NCI-H128 (cell line): ENCODE data around the gene ATP1B3.
"Not testable (repeated sequence)": the region's sequence is repeated elsewhere in the genome, so short reads cannot be mapped to it uniquely, and the experiment has no call there.

ENCODE experiments used
- DNase-seq: peaks from one replicate; lab custom pipeline; 2025; ENCODE audit not compliant: unreplicated experiment; lab: John Stamatoyannopoulos, UW

The ATP1B3 gene

GRCh38 chr3:141876381-141876890 lies at the start of gene ATP1B3:
Gene ATP1B3 (plus strand): TSS chr3:141876643. CDS start chr3:141876802, 159 bp downstream.
- peak; percentile 49 for DNase-seq

DNA sequence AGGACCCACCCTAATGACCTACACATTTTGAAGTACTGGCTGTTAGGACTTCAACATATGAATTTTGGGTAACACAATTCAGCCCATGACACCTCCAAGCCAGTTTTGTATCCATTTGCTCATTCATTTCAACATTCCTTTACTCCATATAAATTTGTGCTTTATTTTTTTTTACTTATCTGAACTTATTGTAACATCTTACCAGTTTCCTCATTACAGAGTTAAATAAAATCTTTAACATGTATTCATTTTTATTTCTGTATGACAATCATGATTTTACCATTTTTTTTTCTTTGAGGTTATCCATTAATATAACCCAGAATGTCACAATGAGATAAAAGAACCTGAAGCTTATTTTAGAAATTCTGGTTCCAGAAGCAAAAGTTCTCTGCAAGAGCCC lies 48.0 kb upstream of the ATP1B3 start:
- DNase-seq = no peak

- DNase-seq = peak; percentile 25
Observed at GRCh38 chr3:141828890-141829289, 47.6 kb upstream of the ATP1B3 start.

GRCh38 chr3:141830508-141830907 lies 45.9 kb upstream of the ATP1B3 start:
- no peak for DNase-seq

GRCh38 chr3:141834292-141834691 lies 42.2 kb upstream of the ATP1B3 start:
- no peak for DNase-seq

DNA sequence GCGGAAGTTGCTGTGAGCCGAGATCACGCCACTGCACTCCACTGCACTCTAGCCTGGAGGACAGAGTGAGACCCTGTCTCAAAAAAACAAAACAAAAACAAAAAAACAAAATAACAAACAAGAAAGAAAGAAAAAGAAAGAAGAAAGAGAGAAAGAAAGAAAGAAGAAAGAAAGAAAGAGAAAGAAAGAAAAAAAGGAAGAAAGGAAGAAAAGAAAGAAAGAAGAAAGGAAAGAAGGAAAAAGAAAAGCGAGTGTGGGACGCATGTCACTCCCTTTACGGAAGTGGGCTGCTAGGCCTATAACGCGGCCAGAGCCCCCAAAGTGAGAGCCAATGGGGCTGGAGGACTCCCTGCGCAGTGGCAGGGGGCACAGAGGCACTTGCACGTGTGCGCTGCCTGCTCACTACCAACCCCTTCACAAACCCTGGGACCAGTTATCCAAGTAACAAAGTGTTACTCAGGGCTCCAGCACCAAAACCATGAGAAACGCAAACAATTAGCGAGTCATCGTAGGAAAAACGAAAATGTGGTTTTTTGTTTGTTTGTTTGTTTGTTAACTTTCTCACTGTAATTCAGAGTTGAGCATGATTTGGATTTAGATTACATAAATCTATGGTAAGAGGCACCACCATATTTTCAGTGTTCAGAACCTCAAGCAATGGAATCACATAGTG lies 40.8 kb upstream of the ATP1B3 start:
- no peak for DNase-seq

DNA sequence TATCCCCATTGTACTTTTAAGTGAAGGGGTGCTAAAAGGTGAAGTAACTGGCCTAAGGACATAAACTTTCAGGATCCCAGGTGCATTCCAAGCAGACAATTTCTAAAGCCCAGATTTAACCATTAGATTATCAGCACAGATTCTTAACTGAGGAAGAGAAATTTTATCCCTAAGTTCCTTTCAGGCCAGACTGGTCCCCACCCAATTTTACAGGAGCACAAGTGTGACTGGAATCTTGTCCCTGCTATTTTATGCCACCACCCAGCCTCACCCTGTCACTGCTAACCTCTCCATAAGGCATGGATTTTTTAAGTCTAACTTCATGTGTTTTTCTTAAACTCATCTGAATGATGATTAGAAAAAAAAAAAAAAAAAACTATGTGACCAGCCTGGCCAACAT lies 37.1 kb upstream of the ATP1B3 start:
- DNase-seq = no peak

- no peak for DNase-seq
Observed at GRCh38 chr3:141840737-141841544, 35.5 kb upstream of the ATP1B3 start.

DNA sequence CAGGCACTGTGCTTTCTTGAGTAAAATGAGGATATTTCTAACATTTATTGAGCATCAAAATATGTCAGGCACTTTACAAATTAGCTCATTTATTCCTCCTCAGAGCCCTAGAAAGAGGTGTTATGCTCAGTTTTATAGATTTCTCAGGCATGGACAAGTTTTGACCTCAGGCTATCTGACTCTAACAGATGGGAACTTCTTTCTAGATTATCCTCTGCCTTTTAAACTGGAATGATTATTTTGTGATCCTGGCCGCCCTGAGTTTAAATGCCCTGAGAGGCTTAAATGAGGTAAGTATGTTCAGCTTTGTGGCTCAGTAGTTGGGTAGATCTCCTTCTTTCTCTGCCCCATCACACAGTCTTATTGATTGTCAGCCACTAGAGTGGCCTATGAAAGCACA lies 32.3 kb upstream of the ATP1B3 start:
- DNase-seq = no peak

- no peak for DNase-seq
Observed at GRCh38 chr3:141844812-141845211, 31.6 kb upstream of the ATP1B3 start.

DNA sequence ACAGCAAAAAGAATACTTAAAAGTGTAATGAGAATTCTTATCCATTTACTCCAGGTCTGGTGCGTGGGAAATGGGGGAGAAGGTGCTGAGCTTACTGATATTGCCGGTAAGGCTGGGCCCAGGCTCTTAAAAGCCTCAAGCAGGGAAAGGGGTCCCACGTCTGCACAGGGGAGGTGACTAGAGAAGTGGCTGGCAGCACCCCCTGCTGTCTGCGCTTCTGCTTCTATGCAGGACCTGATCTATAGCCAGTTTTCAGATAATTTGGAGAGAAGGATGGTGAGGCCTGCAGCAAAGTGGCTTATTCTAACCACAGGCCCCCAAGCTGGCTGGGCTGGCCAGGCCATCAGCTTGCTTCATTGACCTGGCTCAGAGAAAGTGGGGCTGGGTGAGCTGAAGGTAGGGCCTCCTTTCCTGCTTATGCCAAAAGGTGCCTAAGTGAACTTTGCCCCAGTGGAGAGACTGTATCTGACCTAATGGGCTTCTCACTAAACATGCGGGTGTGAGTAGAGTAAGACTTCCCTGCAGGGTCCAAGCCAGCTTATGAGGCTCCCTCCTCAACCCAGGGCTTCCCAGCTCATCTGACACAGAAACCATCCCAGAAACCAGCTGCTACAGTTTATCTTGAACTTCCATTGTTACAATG lies 30.9 kb upstream of the ATP1B3 start:
- no peak for DNase-seq

DNA sequence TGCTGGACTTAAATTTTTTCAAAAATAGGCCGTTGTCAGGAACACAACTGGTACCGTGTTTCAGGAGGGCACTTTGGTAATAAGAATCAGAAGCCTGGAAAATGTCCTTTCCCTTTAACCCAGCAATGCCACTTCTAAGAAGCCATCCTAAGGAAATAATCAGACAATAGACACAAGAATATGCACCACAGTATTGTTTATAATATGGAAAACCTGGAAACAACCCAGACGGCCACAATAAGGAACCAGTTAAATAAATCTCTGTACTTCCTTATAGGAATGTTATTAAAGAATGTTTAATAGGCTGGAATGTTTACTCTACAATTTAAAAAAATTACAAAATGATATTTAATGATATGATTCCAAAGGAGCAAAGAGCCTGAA lies 30.4 kb upstream of the ATP1B3 start:
- DNase-seq = no peak

- DNase-seq = not testable (repeated sequence)
Observed at GRCh38 chr3:141848159-141848748, 28.2 kb upstream of the ATP1B3 start.

- DNase-seq = no peak
Observed at GRCh38 chr3:141849056-141849815, 27.2 kb upstream of the ATP1B3 start.

- no peak for DNase-seq
Observed at GRCh38 chr3:141851411-141851810, 25.0 kb upstream of the ATP1B3 start.

- no peak for DNase-seq
Observed at GRCh38 chr3:141853081-141853601, 23.3 kb upstream of the ATP1B3 start.

GRCh38 chr3:141853629-141854168 lies 22.7 kb upstream of the ATP1B3 start:
- no peak for DNase-seq

GRCh38 chr3:141854599-141854998 lies 21.8 kb upstream of the ATP1B3 start:
- DNase-seq = no peak

GRCh38 chr3:141858312-141858711 lies 18.1 kb upstream of the ATP1B3 start:
- DNase-seq = no peak

- DNase-seq = no peak
Observed at GRCh38 chr3:141859651-141860050, 16.8 kb upstream of the ATP1B3 start.
